Stimulated activated memory B cell treated with anti-CD40 and anti-IgM and Interleukin-4, amounts not matched to agents 10 μg/mL and 1 μg/mL and 100 μg/mL, for 72 hours (primary cell): ENCODE measurements around the gene SFMBT2.
A peak's percentile ranks its signal among the peaks of the same experiment; 100 is the strongest.

Experiments used
- ATAC-seq: fragments of 150-1000 bp; cut with Tn5 transposase; 2 replicates; pipeline ENCODE4 v1.10.0; 2021
- H3K27ac Mint-ChIP-seq: one replicate; pipeline ENCODE4 v1.8.0; 2022; ENCODE audit warnings: mild to moderate bottlenecking, mixed read lengths
- H3K27me3 Mint-ChIP-seq: one replicate; pipeline ENCODE4 v1.8.0; 2022; ENCODE audit warnings: mixed read lengths
- H3K36me3 Mint-ChIP-seq: one replicate; pipeline ENCODE4 v1.8.0; 2022; ENCODE audit warnings: mixed read lengths
- H3K4me1 Mint-ChIP-seq: one replicate; pipeline ENCODE4 v1.8.0; 2022; ENCODE audit warnings: mixed read lengths
- H3K4me3 Mint-ChIP-seq: one replicate; pipeline ENCODE4 v1.8.0; 2022; ENCODE audit warnings: mild to moderate bottlenecking, moderate library complexity, mixed read lengths
- H3K9me3 Mint-ChIP-seq: one replicate; pipeline ENCODE4 v1.8.0; 2022; ENCODE audit warnings: mixed read lengths

Gene SFMBT2

GRCh38 chr10:7250236-7250635 is 160.6 kb downstream of the SFMBT2 start:
- no peak for ATAC-seq
- H3K36me3 Mint-ChIP-seq, result peaks cover 63% of the 10 kb centered on the region
- no peak overlapping the region for H3K4me3 Mint-ChIP-seq
- H3K4me1 Mint-ChIP-seq, result peaks cover 2% of the 10 kb centered on the region
- H3K9me3 Mint-ChIP-seq, result no peaks in the 10 kb centered on the region
- no peak overlapping the region for H3K27ac Mint-ChIP-seq
- H3K27me3 Mint-ChIP-seq, result no peaks in the 10 kb centered on the region

GRCh38 chr10:7248585-7249164 is 162.2 kb downstream of the SFMBT2 start:
- ATAC-seq, result no peak
- Mint-ChIP-seq H3K36me3 (peaks cover 56% of the 10 kb centered on the region), H3K27ac (no peak overlapping the region), H3K4me3 (no peak overlapping the region), H3K9me3 (no peaks in the 10 kb centered on the region), H3K27me3 (no peaks in the 10 kb centered on the region), H3K4me1 (peaks cover 17% of the 10 kb centered on the region)

DNA sequence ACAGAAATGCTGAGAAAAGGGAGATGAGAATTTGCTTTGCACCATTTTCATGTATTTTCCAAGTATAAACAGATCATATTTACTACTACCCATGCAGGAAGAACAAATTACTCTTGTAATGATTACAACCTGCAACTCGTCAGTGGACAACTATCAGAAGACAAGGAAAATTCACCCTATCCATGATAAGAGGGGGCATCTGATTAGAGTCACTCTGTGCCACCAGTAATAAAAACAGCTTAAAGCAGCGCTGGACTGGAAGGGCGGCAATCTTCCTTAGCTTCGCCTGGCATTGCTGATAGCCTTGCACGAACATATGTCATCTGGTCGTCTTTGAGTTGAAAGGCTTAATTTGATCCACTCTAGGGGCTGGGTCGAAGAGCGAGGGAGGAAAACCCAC is 162.7 kb downstream of the SFMBT2 start:
- Mint-ChIP-seq H3K4me3 (no peak overlapping the region), H3K36me3 (peaks cover 57% of the 10 kb centered on the region), H3K9me3 (no peaks in the 10 kb centered on the region), H3K27me3 (no peaks in the 10 kb centered on the region), H3K4me1 (peaks cover 21% of the 10 kb centered on the region), H3K27ac (no peak overlapping the region)
- ATAC-seq, result no peak

DNA sequence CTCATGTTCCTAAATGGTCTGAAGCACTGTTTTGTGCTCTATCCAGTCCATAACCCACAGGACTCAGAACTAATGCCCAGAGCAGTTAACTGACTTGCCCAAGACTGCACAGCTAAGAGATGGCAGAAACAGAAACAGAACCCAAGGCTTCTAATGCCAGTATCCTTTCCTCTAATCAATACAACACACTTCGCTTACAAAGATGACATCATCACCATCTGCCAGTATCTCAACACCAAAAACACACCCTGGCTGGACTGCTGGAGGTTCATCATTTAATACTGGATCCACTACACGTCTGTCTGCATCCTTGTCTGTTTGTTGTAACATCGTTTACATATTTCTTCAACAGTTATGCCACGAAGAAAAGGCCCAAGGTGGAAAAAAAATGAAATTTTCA is 165.3 kb downstream of the SFMBT2 start:
- peaks cover 21% of the 10 kb centered on the region for H3K4me1 Mint-ChIP-seq
- H3K4me3 Mint-ChIP-seq, result no peak overlapping the region
- H3K9me3 Mint-ChIP-seq, result no peaks in the 10 kb centered on the region
- H3K36me3 Mint-ChIP-seq, result peaks cover 65% of the 10 kb centered on the region
- no peak for ATAC-seq
- no peaks in the 10 kb centered on the region for H3K27me3 Mint-ChIP-seq
- no peak overlapping the region for H3K27ac Mint-ChIP-seq

DNA sequence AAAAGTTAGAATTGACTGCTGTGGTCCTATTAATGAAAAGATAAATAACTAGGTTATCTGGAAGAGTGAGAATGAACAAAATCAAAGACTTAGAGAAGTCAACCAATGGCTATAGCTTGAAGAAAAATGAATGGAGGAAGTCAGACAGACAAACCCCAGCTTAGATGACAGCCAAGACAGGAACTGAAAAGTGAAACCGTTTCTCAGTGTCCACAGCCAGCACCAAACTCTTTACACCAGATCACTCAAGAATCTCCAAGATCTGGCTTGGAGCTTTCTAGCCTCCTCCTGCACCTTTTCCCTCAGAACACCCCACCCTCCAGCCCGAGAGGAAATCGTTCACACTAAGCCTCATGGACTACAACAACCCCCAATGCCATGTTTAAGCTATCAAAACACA is 167.0 kb downstream of the SFMBT2 start:
- peak; percentile 70 for ATAC-seq
- Mint-ChIP-seq H3K27ac (peak overlapping the region; percentile 16), H3K4me3 (no peak overlapping the region), H3K27me3 (no peaks in the 10 kb centered on the region), H3K4me1 (peaks cover 27% of the 10 kb centered on the region), H3K36me3 (peaks cover 67% of the 10 kb centered on the region), H3K9me3 (no peaks in the 10 kb centered on the region)

- ATAC-seq, result no peak
- H3K27me3 Mint-ChIP-seq, result no peaks in the 10 kb centered on the region
- peaks cover 65% of the 10 kb centered on the region for H3K36me3 Mint-ChIP-seq
- H3K27ac Mint-ChIP-seq, result peak overlapping the region; percentile 16
- H3K4me1 Mint-ChIP-seq, result peaks cover 27% of the 10 kb centered on the region
- H3K9me3 Mint-ChIP-seq, result no peaks in the 10 kb centered on the region
- H3K4me3 Mint-ChIP-seq, result no peak overlapping the region
These were observed 167.7 kb downstream of the SFMBT2 start for GRCh38 chr10:7243139-7243538.

- peaks cover 4% of the 10 kb centered on the region for H3K9me3 Mint-ChIP-seq
- ATAC-seq, result peak; percentile 36
- no peak overlapping the region for H3K4me3 Mint-ChIP-seq
- no peak overlapping the region for H3K27ac Mint-ChIP-seq
- peaks cover 78% of the 10 kb centered on the region for H3K36me3 Mint-ChIP-seq
- H3K27me3 Mint-ChIP-seq, result no peaks in the 10 kb centered on the region
- H3K4me1 Mint-ChIP-seq, result peaks cover 18% of the 10 kb centered on the region
These were observed 171.4 kb downstream of the SFMBT2 start for GRCh38 chr10:7239312-7239985.

DNA sequence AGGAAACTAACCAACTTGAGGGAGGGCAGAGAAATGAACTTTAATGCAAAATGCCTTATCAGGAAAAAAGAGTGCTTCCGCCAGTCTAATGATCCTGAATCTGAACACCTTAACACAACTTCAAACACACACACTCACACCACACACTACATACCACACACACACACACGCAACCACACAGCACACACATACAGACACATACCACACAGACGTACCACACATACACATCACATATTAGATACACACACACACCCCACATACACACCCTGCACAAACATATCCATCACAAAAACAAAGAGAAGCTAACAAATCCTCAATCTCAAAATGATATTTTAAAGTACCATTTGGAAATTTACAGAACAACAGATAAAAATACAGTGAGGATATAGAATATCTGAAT is 175.5 kb downstream of the SFMBT2 start:
- no peaks in the 10 kb centered on the region for H3K27me3 Mint-ChIP-seq
- H3K9me3 Mint-ChIP-seq, result peaks cover 4% of the 10 kb centered on the region
- peaks cover 6% of the 10 kb centered on the region for H3K4me1 Mint-ChIP-seq
- ATAC-seq, result no peak
- no peak overlapping the region for H3K27ac Mint-ChIP-seq
- no peak overlapping the region for H3K4me3 Mint-ChIP-seq
- peaks cover 78% of the 10 kb centered on the region for H3K36me3 Mint-ChIP-seq

DNA sequence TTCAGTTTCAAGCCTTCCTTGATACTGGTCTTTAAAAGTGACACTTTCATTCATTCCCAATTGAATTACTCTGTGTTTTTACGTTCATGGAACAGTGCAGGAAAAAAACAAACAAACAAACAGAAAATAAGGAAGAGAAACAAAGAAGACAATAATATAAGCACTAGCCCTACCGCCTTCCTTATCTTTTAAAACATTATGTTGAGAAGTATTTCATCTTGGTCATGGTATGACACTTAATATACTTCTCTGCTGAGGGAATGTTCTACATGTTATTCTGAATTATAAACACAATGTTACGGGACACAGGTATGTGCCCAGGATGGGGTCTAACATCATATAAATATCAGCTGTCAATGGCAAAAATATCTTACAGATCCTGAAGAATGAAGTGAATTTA is 176.7 kb downstream of the SFMBT2 start:
- Mint-ChIP-seq H3K27ac (no peak overlapping the region), H3K4me1 (peaks cover under 1% of the 10 kb centered on the region), H3K9me3 (peaks cover 4% of the 10 kb centered on the region), H3K4me3 (no peak overlapping the region), H3K27me3 (no peaks in the 10 kb centered on the region), H3K36me3 (peaks cover 73% of the 10 kb centered on the region)
- ATAC-seq, result no peak

GRCh38 chr10:7233259-7233991 is 177.4 kb downstream of the SFMBT2 start:
- no peaks in the 10 kb centered on the region for H3K27me3 Mint-ChIP-seq
- ATAC-seq, result no peak
- no peak overlapping the region for H3K4me3 Mint-ChIP-seq
- no peak overlapping the region for H3K27ac Mint-ChIP-seq
- peaks cover 76% of the 10 kb centered on the region for H3K36me3 Mint-ChIP-seq
- H3K9me3 Mint-ChIP-seq, result peaks cover 4% of the 10 kb centered on the region
- no peaks in the 10 kb centered on the region for H3K4me1 Mint-ChIP-seq

GRCh38 chr10:7231509-7232414 is 179.1 kb downstream of the SFMBT2 start:
- Mint-ChIP-seq H3K4me1 (no peaks in the 10 kb centered on the region), H3K36me3 (peaks cover 79% of the 10 kb centered on the region), H3K9me3 (peaks cover 4% of the 10 kb centered on the region), H3K4me3 (no peak overlapping the region), H3K27me3 (no peaks in the 10 kb centered on the region), H3K27ac (no peak overlapping the region)
- no peak for ATAC-seq

- peaks cover 79% of the 10 kb centered on the region for H3K36me3 Mint-ChIP-seq
- H3K4me3 Mint-ChIP-seq, result no peak overlapping the region
- no peak for ATAC-seq
- no peaks in the 10 kb centered on the region for H3K27me3 Mint-ChIP-seq
- H3K27ac Mint-ChIP-seq, result no peak overlapping the region
- H3K4me1 Mint-ChIP-seq, result no peaks in the 10 kb centered on the region
- peaks cover 4% of the 10 kb centered on the region for H3K9me3 Mint-ChIP-seq
These were observed 179.9 kb downstream of the SFMBT2 start for GRCh38 chr10:7230951-7231350.

DNA sequence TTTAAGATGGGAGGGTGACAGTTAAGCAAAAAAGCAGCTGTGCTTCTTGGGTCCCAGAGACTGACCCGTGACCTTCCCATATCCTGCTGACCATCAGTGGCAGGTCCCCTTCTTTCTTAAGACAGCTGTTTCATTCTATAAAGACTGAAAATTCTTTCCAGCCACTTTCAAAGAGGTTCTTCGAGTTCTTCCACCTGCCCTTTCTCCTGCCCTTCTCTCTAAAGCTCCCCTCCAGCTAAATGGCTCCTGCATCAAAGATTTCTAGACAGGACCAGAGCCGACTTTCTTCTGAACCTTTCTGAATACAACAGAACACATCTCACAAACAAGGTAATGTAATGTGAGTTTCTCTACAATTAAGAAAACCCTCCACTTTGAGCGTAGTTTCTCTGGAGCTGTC is 180.8 kb downstream of the SFMBT2 start:
- H3K4me1 Mint-ChIP-seq, result no peaks in the 10 kb centered on the region
- peaks cover 4% of the 10 kb centered on the region for H3K9me3 Mint-ChIP-seq
- ATAC-seq, result no peak
- H3K27ac Mint-ChIP-seq, result no peak overlapping the region
- peaks cover 81% of the 10 kb centered on the region for H3K36me3 Mint-ChIP-seq
- H3K27me3 Mint-ChIP-seq, result no peaks in the 10 kb centered on the region
- no peak overlapping the region for H3K4me3 Mint-ChIP-seq

GRCh38 chr10:7225133-7225532 is 185.7 kb downstream of the SFMBT2 start:
- Mint-ChIP-seq H3K9me3 (peaks cover 11% of the 10 kb centered on the region), H3K4me1 (no peaks in the 10 kb centered on the region), H3K27ac (no peak overlapping the region), H3K4me3 (no peak overlapping the region), H3K27me3 (no peaks in the 10 kb centered on the region), H3K36me3 (peaks cover 87% of the 10 kb centered on the region)
- ATAC-seq, result no peak

- H3K9me3 Mint-ChIP-seq, result peaks cover 5% of the 10 kb centered on the region
- no peaks in the 10 kb centered on the region for H3K4me1 Mint-ChIP-seq
- H3K27ac Mint-ChIP-seq, result no peak overlapping the region
- ATAC-seq, result no peak
- H3K27me3 Mint-ChIP-seq, result no peaks in the 10 kb centered on the region
- H3K4me3 Mint-ChIP-seq, result no peak overlapping the region
- peaks cover 81% of the 10 kb centered on the region for H3K36me3 Mint-ChIP-seq
These were observed 191.9 kb downstream of the SFMBT2 start for GRCh38 chr10:7218968-7219367.
